ENCODE results near the gene NUDT4. TPM values are rescaled to one million over a fixed set of nuclear protein-coding genes. Genes with fewer than 3 reads are reported as not detected.
"Not testable (repeated sequence)": the region's sequence is repeated elsewhere in the genome, so short reads cannot be mapped to it uniquely, and the experiment has no call there.

Gene NUDT4
- total RNA-seq, 1 experiment from 2014 or later, result 236 TPM

- Mint-ChIP-seq H3K36me3 (ENCODE audit: insufficient read depth, unreplicated experiment) (peaks cover 42% of the 10 kb centered on the region), H3K4me1 (ENCODE audit: low read depth, unreplicated experiment) (peaks cover 20% of the 10 kb centered on the region)
- intact Hi-C loops (cut with micrococcal nuclease; ENCODE audit: unreplicated experiment), result loop anchor here (2.0 to 5.0 kb wide), 3 partner anchors 39 to 449 kb away; partner anchors contain the start of gene EEA1
Observed at GRCh38 chr12:93375906-93376305, 1.8 kb upstream of the NUDT4 start.

GRCh38 chr12:93376436-93377251, 1.1 kb upstream of the NUDT4 start:
- H3K4me1 Mint-ChIP-seq (ENCODE audit: low read depth, unreplicated experiment), result peaks cover 27% of the 10 kb centered on the region
- no peaks in the 10 kb centered on the region for H3K9me3 Mint-ChIP-seq (ENCODE audit: unreplicated experiment)
- DNase-seq, result peak; percentile 54 to 59

More at GRCh38 chr12:93375906-93376305, 1.8 kb upstream of the NUDT4 start:
- ChIA-PET CTCF (interaction anchor here (0.6 kb wide), 1 partner anchor 221 kb away, joined by 5 read pairs; no protein-coding TSS in a partner anchor), POLR2A (interaction anchor here (0.6 kb wide), 1 partner anchor 61 kb away, joined by 3 read pairs; no protein-coding TSS in a partner anchor)
- no peaks in the 10 kb centered on the region for H3K27me3 Mint-ChIP-seq (ENCODE audit: insufficient read depth, unreplicated experiment)
- Histone ChIP-seq H3K9me3 (no peaks in the 10 kb centered on the region), H3K36me3 (ENCODE audit: control insufficient read depth, insufficient read depth, low read length) (no peaks in the 10 kb centered on the region), H3K4me1 (peaks cover 36% of the 10 kb centered on the region), H3K27me3 (replicated peaks; ENCODE audit: control insufficient read depth, insufficient read depth, low read length) (no peaks in the 10 kb centered on the region), H3K4me3 (ENCODE audit: low read depth, low read length) (peak overlapping the region; percentile 96; the same call in 1 of the 2 replicates)
- TF ChIP-seq CTCF (IDR thresholded peaks at IDR 0.05; ENCODE audit: insufficient read depth in 1 of 2, low read depth in 1 of 2, low read length in 1 of 2, severe bottlenecking in 1 of 2, unreplicated experiment in 1 of 2), result no peak
- no peaks in the 10 kb centered on the region for H3K9me3 Mint-ChIP-seq (ENCODE audit: unreplicated experiment)
- DNase-seq, result no peak
- peak overlapping the region; percentile 91 for H3K27ac Mint-ChIP-seq (ENCODE audit: unreplicated experiment)
- BruUV-seq (replicated peaks), result no TSS peak
- peak overlapping the region; percentile 80 for H3K4me3 Mint-ChIP-seq (ENCODE audit: unreplicated experiment)

GRCh38 chr12:93378196-93378997, 672 bp downstream of the NUDT4 start:
- POLR2A ChIA-PET; H3K36me3 ChIP-seq (ENCODE audit: control insufficient read depth, insufficient read depth, low read length); BruUV-seq (replicated peaks); H3K9me3 ChIP-seq; H3K27me3 ChIP-seq (replicated peaks; ENCODE audit: control insufficient read depth, insufficient read depth, low read length); H3K9me3 Mint-ChIP-seq (ENCODE audit: unreplicated experiment); H3K27me3 Mint-ChIP-seq (ENCODE audit: insufficient read depth, unreplicated experiment): not testable (repeated sequence)
- peak overlapping the region; percentile 83 for H3K4me3 ChIP-seq (ENCODE audit: low read depth, low read length)
- Mint-ChIP-seq H3K4me1 (ENCODE audit: low read depth, unreplicated experiment) (peaks cover 27% of the 10 kb centered on the region), H3K27ac (ENCODE audit: unreplicated experiment) (peak overlapping the region; percentile 91), H3K4me3 (ENCODE audit: unreplicated experiment) (peak overlapping the region; percentile 80), H3K36me3 (ENCODE audit: insufficient read depth, unreplicated experiment) (peaks cover 67% of the 10 kb centered on the region)
- H3K4me1 ChIP-seq, result peaks cover 34% of the 10 kb centered on the region
- peak in 1 of 2 experiments; percentile 26 for DNase-seq
- CTCF ChIA-PET, result interaction anchor here (0.7 kb wide), 1 partner anchor 62 kb away, joined by 4 read pairs; no protein-coding TSS in a partner anchor
- intact Hi-C loops (cut with micrococcal nuclease; ENCODE audit: unreplicated experiment), result loop anchor here (5.0 kb wide), 2 partner anchors 201 to 451 kb away; partner anchors contain the start of gene EEA1

More at GRCh38 chr12:93376436-93377251, 1.1 kb upstream of the NUDT4 start:
- intact Hi-C loops (cut with micrococcal nuclease; ENCODE audit: unreplicated experiment), result loop anchor here (1.0 to 5.0 kb wide), 6 partner anchors 40 to 449 kb away; partner anchors contain the start of gene EEA1
- ChIA-PET CTCF (interaction anchor here (0.7 kb wide), 1 partner anchor 40 kb away, joined by 3 read pairs; no protein-coding TSS in a partner anchor), POLR2A (interaction anchor here (0.5 to 0.7 kb wide), 2 partner anchors 196 to 222 kb away, joined by 3 read pairs; no protein-coding TSS in a partner anchor)
- no peaks in the 10 kb centered on the region for H3K9me3 ChIP-seq
- peak overlapping the region; percentile 96 for H3K4me3 ChIP-seq (ENCODE audit: low read depth, low read length)
- TF ChIP-seq CTCF (IDR thresholded peaks at IDR 0.05; ENCODE audit: insufficient read depth in 1 of 2, low read depth in 1 of 2, low read length in 1 of 2, severe bottlenecking in 1 of 2, unreplicated experiment in 1 of 2), result no peak
- peaks cover 36% of the 10 kb centered on the region for H3K4me1 ChIP-seq
- no TSS peak for BruUV-seq (replicated peaks)
- no peaks in the 10 kb centered on the region; the same call in 1 of the 2 replicates for H3K36me3 ChIP-seq (ENCODE audit: control insufficient read depth, insufficient read depth, low read length)
- no peaks in the 10 kb centered on the region for H3K27me3 Mint-ChIP-seq (ENCODE audit: insufficient read depth, unreplicated experiment)
- H3K27ac Mint-ChIP-seq (ENCODE audit: unreplicated experiment), result peak overlapping the region; percentile 91
- H3K36me3 Mint-ChIP-seq (ENCODE audit: insufficient read depth, unreplicated experiment), result peaks cover 49% of the 10 kb centered on the region
- peak overlapping the region; percentile 80 for H3K4me3 Mint-ChIP-seq (ENCODE audit: unreplicated experiment)
- H3K27me3 ChIP-seq (replicated peaks; ENCODE audit: control insufficient read depth, insufficient read depth, low read length), result no peaks in the 10 kb centered on the region
